Peyer's patch (tissue), 4 donors: Measurements from ENCODE around the gene RNF150.

Experiments
- CTCF ChIP-seq, 6 experiments: fragments of 450-650 bp in 4 of 6; fragments of 200-600 bp in 2 of 6; sonication (generic) in 1 of 6; IDR thresholded peaks; one replicate each; pipeline ENCODE4 v1.5.1; 2017 to 2019; ENCODE audit warnings: antibody characterized with exemption in 6 of 6, mild to moderate bottlenecking in 3 of 6, moderate library complexity in 1 of 6
- POLR2A ChIP-seq, 2 donors: fragments of 450-650 bp; IDR thresholded peaks; one replicate each; pipeline ENCODE4 v1.5.1; 2017; ENCODE audit warnings: antibody characterized with exemption in 2 of 2, mild to moderate bottlenecking in 2 of 2, moderate library complexity in 2 of 2

- TF ChIP-seq CTCF (IDR thresholded peaks at IDR 0.05) (no peak), POLR2A (IDR thresholded peaks at IDR 0.05) (no peak)
Observed at GRCh38 chr4:140839888-140840790, 293.1 kb downstream of the RNF150 start.
